ENCODE results near the gene PLEKHA1.

PLEKHA1 gene

DNA sequence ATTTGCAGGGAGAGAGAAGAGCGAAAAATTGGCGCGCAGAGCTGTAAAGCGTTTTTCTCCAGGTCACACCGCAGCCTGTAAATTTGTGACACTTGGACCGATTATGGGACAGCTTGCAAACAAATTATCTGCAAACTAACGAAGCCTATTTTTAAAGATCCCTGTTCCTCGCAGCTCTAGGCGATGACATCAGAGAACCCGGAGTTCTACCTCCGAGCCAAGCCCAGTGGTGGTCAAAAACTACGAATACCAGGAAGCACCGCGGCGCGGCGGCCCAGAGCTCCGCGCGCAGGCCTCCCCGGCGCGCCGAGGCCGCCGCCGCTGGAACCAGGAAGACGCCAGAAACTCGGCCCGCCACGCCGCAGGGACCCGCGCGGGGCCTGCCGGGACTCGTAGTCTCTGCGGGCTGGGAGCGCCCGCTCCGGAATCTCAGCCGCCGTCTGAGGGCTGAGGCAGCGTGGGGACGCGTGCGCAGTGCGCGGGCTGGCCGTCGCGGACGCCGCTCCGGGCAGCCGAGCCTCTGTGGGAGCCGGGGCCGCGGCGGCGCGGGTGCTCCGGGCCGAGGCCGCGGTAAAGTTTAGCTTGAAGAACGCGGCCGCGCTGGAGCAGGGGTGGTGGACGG is at the start of gene PLEKHA1:
PLEKHA1 (plus strand) TSS at position 472 of the 622 bp plus-strand sequence. CDS start 18,493 bp downstream, outside the sequence.
- peak; percentile 69 for DNase-seq (ENCODE audit: low read depth)

DNA sequence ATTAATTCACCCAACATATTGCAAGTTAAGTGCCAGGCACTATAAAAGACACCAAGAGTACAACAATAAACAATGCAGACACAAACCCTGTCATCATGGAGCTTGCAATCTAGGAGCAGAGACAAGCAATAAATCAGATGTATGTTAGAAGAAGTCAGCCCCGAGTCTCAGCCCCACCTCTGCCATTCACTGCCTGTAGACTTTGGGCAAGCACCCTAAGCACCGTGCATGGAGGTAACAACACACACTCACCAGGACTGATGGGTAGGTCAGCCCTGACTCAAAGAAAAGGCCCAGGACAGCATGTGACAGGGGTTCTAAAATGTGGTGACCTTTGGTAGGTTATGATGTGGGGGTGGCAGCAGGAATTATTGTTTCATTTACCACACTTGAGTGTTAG is 49.3 kb upstream of the PLEKHA1 start:
- DNase-seq (ENCODE audit: low read depth) = no peak

DNA sequence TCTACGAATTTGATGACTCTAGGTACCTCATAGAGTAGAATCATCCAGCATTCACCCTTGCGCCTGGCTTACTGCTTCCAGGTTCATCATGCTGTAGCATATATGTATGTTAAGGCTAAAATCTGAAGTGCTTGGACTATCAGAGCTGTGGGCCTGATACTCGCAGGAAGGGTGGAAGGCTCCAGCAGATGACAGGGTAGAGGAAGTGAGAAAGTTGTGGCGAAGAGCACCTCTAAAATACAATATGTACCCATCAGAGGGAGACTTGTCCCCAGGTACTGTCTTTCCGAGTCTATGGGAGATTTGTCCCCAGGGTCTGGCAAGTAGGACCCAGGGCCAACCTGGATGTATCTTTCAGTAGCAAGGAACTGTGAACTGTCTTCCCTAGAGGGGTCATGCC is 48.1 kb upstream of the PLEKHA1 start:
- DNase-seq (ENCODE audit: low read depth) = no peak

DNA sequence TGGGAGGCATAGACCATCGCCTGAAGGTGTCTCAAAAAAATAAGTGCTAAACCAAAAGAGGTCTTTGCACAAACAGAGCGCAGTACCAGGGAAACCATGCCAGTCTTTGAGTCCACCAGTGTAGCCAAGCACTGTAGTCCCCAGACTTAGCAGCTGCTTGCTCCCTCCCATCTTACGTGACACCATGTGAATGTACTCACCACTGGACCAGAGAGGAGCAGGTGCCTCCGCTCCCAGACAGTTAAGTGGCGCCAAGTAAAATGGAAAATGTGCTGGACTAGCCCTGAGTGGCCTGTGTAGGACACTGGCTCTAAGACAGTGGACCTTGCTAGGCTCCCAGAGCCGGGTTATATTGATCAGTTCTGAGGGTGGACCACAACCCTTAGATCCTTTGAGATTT is 47.7 kb upstream of the PLEKHA1 start:
- no peak for DNase-seq (ENCODE audit: low read depth)

DNA sequence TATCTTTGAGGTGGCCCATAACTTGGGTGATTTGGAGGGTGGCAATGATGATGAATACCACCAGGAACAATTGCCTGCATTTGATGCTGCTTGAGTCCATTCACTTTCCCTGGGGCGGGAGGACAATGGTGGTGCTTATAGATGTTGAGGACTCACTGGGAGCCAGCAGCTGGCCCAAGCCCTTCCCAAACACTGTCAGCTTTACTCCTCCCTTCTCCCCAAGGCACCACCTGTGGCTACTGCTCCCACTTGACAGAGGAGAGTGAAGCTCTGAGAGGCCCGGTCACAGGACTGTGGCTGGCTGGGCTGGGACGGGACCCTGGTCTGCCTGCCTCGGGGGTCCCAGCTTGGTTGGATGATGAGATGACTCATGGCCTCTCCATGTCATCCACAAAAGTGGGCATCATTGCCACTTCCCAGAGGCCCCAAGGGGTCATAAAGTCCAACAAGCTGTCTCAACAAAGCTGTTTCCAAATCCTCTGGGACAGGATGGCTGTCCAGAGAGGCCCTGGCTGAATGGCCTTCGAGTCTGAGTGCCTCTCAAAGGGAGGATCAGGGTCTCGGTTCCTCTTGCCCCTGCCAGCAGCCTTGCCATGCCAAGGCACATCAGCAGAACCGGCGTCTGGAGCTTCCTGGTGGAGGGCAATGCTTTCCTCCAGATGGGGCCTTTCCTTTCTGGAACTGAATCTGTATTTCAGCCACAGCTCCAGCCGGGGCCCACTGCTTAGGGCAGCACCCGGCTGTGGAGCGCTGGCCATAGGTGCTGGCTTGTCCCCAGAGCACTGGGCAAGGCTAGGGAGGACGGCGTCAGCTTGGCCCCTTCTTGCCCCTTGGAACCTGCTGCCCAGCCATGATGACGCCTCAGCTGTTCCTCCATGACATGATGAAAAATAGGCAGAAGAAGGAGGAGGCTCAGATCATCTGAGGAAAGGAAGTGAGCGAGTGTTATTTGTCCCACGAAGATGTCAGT is 47.0 kb upstream of the PLEKHA1 start:
- no peak for DNase-seq (ENCODE audit: low read depth)

DNA sequence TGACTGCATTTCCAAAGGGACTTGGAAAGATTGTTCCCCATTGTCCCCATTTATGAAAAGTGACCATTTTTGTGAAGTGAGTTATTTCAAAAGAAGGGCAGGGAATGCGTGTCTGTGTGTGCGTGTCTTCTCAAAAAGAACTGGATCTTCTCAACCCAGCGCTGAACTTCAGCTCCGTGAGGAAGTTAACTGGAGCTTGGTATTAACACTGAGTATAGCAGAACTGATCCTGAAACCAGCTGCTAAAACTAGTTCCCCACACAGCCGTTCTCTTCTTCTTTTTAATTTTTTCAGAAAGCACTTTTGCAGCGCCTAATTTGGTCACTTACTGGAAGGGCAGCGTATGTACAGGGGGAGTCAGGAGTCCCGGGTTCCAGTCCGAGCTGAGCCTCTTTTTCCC is 45.8 kb upstream of the PLEKHA1 start:
- no peak for DNase-seq (ENCODE audit: low read depth)

DNA sequence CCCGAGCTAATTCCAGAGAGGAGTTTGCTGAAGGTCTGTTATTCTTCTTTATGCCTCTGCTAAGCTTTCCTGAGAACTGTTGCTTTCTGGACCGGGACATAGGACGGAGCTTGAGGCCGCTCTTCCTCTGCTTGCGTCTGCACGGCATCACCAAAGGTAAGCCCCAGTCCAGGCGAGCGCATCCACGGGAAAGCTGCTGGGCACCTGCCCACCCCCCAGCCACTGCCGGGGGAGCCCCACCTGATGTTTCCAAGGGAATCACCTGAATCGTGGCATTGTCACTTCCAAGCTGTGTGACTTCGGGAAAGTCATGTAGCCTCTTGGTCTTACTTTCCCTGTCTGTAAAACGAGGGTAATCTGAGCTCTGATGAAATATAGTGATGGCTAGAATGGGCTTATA is 45.1 kb upstream of the PLEKHA1 start:
- no peak for DNase-seq (ENCODE audit: low read depth)

DNA sequence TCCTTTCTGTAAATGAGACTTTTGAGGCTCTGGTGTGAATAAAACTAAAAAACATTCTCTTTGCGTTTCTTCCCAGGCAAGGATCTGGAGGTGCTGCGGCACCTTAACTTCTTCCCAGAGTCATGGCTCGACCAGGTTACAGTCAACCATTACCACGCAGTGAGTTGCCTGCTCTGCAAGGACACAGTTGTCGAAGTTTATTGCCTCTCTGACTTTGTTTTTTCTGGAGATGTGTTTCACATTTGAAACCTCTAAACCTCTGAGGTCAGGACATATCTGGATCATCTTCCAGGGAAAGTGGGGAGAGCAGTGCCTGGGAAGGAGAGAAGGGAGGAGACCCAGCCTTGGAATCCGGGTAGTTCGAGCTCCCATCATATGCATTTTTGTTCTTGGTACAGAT is 43.4 kb upstream of the PLEKHA1 start:
- DNase-seq (ENCODE audit: low read depth) = no peak

DNA sequence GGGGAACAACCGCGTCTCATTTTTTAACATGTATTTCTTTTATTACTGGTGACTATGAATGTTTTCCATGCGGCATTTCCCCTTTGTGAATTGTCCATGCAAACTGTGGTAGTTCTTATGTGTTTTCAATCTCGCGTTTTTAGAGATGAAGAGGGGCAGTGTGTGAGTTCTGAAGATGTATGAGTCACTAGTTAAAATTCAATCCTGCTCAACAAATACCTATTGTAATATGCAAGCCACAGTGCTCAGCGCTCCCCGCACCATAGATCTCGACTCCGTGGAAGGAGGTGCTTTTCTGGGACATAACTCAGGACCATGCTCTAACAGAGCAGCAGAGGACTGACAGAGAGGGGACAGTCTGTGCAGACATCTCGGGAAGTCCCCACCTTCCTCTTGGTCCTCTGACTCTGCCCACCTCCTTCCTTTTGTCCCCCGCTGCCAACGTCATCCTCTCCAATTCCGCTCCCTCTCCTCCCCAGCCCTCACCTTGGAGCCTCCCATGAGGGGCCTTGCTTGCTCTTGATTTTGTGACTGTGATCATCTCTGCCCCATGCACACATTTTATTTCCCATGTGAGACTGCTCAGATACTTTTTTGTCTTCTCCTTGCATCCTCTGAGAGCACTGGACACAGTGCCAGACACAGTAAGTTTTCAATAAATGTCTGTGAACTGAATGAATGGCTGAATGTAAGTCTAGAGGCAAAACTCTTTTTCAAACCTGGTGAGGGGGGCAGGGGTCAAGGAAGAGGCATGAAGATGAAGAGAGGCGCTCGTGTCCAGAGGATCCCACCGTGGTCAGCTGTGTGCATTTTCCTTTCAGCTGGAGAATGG is 42.7 kb upstream of the PLEKHA1 start:
- DNase-seq (ENCODE audit: low read depth) = no peak

DNA sequence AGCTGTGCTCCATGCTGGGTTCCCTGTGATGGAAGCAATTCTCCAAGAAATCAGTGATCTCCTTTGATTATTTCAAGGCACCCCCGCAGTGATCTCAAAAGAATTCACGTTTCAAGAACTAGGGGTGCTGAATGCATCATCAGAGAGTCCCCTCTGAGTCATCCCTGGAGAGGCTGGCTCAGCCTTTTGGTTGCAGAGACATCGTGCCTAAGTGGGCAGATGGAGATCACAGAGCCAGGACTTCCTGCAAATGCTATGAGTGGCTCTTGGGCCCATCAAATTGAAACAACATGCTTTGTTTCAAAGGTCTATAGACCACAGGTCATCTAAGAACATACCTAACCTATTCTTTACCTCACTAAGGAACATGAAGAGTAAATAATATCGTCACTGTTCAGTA is 41.5 kb upstream of the PLEKHA1 start:
- DNase-seq (ENCODE audit: low read depth) = no peak

DNA sequence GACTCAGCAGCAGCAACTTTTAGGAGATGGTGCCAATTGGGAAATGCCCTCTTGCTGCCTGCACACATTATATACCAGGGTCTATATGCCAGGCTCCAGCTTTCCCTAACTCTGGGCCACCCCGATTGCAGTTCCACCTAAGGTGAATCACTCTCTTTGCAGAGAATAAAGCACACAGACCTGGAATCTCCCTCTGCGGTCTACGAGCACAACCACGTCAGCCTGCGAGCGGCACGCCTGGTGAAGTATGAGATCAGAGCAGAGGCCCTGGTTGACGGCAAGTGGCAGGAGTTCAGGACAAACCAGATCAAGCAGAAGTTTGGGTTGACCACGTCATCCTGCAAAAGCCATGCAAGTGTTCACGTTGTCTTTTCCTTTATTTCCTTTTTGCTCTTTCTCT is 38.2 kb upstream of the PLEKHA1 start:
- DNase-seq (ENCODE audit: low read depth) = no peak

DNA sequence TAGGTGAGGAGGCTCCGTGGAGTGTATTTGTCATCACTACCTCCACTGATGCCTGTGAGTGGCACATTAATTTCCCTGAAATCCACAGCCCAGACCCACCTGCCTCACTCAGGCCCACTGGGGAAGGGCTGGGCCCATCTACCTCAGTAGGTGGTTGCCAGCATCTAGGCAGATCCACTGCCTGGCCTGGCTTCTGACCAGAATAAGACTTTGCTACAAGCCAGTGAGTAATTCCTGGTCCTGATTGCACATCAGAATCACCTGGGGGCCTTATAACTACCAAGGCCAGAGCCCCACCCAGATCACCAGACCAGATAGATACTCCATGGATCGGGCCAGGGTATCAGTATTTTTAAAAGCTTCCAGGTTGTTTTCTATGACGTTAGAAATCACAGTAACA is 37.5 kb upstream of the PLEKHA1 start:
- no peak for DNase-seq (ENCODE audit: low read depth)

DNA sequence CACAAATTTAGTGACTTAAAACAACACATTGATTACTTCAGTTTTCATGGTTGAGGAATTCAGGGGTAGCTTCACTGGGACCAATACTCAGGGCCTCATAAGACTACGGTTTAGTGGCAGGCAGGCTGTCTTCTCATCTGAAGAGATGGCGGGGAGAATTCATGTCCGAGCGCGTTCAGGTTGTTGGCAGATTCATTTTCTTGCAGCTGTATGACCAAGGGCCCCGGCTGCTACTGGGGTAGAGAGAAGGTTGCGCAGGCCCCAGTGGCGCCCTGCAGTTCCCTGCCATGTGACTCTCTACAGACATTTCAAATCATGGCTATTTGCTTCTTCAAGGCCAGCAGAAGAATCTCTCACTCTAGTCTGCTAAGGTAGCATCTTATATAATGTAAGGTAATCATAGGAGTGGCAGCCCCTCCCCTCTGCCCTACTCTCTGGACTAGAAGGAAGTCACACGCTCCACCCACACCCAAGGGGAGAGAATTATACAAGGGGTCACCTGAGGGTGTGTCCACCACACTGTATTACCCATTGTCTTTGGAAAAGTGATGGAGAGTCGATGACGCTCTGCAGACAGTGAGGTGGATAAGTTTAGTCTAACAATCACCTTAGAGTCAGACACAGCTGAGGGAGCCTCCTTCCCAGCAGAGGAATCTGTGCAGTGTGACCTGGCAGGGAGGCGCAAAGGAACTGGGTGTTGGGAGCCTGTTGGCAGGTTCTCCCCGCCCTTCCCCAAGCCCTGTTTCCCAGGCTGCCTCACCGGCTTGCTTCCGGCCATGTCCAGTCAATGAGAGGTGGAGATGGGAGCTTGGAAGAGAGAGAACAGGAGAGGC is 35.7 kb upstream of the PLEKHA1 start:
- DNase-seq (ENCODE audit: low read depth) = no peak

DNA sequence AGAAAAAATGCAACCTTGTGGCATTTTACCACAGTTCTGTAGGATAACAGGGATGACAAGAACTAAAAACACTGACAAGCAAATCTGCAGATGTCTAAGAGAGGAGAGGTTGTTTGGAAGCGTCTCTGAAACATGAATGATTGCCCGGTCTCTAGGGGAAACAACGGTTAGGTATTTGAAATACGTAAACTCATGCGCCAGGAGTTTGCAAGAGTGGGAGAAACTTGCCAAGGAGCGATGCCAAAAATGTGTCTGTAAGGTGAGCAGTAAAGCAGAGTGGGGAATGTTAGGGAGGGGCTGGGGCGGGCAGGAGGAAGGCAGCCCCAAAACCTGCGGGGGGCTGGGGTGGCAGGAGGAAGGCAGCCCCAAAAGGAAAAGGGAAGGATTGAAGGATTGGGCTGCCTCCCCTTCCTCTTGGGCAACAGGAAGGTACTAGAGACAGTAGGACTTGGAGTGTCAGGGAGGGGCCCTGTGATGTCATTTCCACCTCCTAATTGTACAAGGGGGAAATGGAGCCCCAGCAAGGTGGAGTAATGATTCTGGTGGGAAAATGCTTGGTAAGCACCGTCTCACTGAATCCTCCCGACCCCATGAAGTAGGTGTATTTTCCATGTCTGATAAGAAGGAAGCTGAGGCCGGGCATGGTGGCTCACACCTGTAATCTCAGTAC is 33.2 kb upstream of the PLEKHA1 start:
- DNase-seq (ENCODE audit: low read depth) = no peak

DNA sequence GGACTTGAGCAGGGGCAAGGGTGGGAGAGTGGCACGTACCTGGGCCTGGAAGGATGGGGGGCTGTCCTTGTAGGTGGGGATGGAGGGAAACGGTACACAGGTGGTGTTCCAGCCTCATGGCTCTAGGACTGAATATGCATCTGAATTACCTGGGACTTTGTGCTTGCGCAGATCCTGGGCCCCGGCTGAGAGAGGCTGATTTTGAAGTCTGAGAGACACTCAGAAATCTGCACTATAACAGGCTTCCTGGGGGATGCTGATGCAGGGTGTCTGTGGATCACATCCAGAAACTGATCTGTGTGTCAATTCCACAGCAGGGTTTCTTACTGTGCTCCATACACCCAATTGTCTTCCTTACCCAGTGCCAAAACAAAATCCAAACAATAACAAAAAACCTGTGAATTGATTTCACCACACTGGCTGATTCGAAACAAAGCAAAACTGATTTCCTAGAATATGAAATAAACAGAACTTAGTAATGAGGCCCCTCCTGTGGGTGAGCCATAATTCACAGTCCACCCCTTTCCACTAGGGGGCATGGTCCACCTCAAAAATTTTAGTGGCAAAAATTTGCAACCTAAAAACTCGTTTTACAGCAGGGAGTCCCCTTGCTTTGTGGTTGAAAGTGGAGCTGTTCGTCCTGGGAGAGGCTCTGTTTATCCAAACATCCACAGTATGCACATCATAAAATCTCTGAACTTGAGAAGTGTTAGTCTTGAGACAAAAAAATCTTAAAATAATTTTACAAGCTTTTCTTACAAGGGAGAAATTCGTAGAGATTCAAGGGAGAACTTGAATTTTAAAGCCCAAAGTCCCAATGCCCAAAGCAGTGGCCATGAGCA is 32.0 kb upstream of the PLEKHA1 start:
- DNase-seq (ENCODE audit: low read depth) = peak; percentile 4

DNA sequence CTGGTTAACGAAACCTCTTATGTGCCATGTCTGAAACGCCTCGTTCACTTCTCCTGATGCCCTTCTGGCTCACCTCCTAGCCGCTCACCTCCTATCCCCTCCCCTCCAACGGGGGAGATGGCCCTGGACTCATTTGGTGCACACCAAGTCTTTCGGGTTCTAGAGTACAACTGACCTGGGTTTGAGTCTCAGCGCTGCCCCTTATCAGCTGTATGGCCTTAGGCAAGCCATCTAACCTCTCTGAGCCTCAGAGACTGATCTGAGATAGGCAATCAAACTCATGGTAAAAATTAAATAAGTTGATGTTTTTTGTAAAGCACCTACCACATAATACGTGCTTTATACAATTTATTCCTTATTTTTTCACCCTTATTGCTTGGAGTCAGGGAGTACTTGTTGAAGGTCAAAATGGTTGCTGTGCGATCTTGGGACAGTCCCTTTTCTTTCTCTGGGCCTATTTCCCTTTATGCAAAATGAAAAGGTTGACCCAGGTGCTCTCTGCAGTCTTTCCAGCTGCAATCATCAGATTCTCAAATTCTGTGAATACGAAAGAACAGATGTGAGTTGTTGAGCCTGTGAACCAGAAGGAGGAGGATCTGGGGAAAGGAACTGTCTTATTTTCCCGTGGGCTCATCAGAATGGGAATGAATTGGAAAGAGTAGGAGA is 31.2 kb upstream of the PLEKHA1 start:
- DNase-seq (ENCODE audit: low read depth) = no peak

DNA sequence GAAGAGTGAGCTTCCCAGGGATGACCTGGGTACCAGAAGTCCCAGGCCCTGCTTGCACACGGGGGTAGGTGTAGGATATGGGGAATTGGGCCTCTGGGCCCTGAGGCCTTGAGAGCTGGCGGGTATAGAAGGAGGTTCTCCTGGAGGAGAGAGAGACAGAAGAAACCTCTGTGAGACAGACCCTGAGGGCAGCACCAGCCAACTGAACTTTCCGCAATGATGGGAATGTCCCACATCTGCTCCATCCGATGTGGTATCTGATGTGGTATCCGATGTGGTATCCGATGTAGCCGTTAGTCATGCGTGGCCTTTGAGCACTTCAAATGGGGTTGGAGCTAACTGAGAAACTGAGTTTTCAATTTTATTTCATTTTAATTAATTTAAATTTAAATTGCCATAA is 30.6 kb upstream of the PLEKHA1 start:
- no peak for DNase-seq (ENCODE audit: low read depth)

DNA sequence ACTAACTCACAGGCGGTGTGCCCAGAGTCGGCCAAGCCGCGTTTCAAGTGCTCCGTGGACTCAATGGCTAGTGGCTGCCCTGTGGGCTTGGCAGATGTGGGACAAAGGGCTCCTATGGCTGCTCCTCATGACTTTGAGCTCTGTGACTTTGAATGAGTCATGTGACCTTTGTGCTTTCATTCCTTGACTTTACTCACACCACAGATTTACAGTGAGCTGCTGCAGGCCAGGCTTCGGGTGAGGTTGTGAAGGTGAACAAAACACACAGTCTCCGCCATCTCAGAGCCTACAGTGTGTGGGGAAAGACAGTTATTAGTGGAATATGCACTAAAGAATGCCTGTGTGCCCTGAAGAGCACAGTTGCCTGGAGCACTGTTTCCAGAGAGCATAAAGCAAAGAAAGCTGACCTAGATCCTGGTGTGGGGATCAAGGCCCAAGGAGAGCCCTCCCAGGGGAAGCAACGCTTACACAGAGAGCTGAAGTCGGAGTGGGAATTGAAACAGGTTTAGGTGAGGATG is 29.7 kb upstream of the PLEKHA1 start:
- no peak for DNase-seq (ENCODE audit: low read depth)

DNA sequence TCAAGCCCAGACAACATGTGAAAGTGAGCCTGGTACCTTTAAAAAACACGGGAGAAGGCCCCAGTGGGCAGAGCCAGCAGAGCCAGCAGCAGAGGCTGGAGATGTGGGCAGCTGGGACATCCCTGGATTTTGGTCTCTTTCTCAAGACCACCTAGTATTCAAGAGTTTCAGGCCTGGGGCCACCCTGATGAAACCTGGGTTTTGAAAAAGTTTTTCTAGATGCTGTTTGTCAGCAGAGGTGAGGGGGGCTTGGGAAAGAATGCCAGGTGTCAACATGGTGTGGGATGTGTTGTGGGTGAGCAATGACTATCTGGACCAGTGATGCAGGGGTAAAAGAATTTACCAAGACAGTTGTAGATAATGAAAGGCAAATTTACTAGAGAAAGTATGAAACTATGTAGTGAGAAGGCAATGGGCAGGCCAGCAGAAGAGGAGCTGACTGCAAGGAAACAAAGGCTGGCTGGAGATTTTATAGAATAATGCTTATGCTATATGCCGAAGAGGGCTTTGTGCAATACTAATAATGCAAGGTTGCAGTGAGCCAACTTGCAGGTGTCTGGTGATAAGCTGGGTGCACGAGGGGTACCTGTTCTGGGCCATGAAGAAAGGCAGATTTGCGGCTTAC is 28.1 kb upstream of the PLEKHA1 start:
- no peak for DNase-seq (ENCODE audit: low read depth)
